SK-N-SH (cell line): ENCODE data around the gene CHD1.

ENCODE experiments used
- CTCF ChIP-seq: fragments of 200-600 bp; sonication (generic); IDR thresholded peaks from 2 replicates; pipeline ENCODE4 v1.6.1; 2017; ENCODE audit warnings: antibody characterized with exemption, mild to moderate bottlenecking, moderate library complexity
- FOXM1 ChIP-seq: IDR thresholded peaks from 2 replicates; pipeline ENCODE4 v1.4.0; 2012; ENCODE audit warnings: low read depth, mild to moderate bottlenecking
- POLR2AphosphoS5 ChIP-seq: IDR thresholded peaks from 2 replicates; pipeline ENCODE4 v1.6.1; 2012; ENCODE audit warnings: low read depth, low read length
- RAD21 ChIP-seq: IDR thresholded peaks from 2 replicates; pipeline ENCODE4 v1.6.1; 2012; ENCODE audit warnings: mild to moderate bottlenecking, low read length
- REST ChIP-seq: IDR thresholded peaks from 2 replicates; pipeline ENCODE4 v1.6.1; 2012; ENCODE audit warnings: mild to moderate bottlenecking, low read depth, low read length, moderate library complexity
- SIN3A ChIP-seq: IDR thresholded peaks from 2 replicates; pipeline ENCODE4 v1.6.1; 2012; ENCODE audit warnings: low read depth, mild to moderate bottlenecking, low read length, moderate library complexity, borderline replicate concordance
- SMC3 ChIP-seq: IDR thresholded peaks from 2 replicates; pipeline ENCODE4 v1.6.1; 2012; ENCODE audit warnings: low read depth, low read length, improper control_type of control experiment
- TAF1 ChIP-seq: IDR thresholded peaks from 2 replicates; pipeline ENCODE4 v1.6.1; 2012; ENCODE audit warnings: low read depth, mild to moderate bottlenecking, low read length, moderate library complexity, borderline replicate concordance

GRCh38 chr5:98825582-98826375 is 103.0 kb downstream of the CHD1 start:
- TF ChIP-seq RAD21: no peak
- no peak for TF ChIP-seq CTCF
- no peak for TF ChIP-seq TAF1
- no peak for TF ChIP-seq REST
- no peak for TF ChIP-seq SIN3A
- TF ChIP-seq SMC3: no peak
- TF ChIP-seq FOXM1: no peak
- TF ChIP-seq POLR2AphosphoS5: no peak
